GM11168 (cell line): ENCODE results near the gene LRMDA.
"Not testable (repeated sequence)": the region's sequence is repeated elsewhere in the genome, so short reads cannot be mapped to it uniquely, and the experiment has no call there.

Experiments used
- in situ Hi-C: fragments of 300-500 bp; cut with MboI; formaldehyde crosslinking; loops from one replicate; pipeline ENCODE4 v1.12.0; 2022; ENCODE audit warnings: low sequenced_read_pairs; ENCODE audit not compliant: unreplicated experiment

LRMDA gene

GRCh38 chr10:75620356-75620755 lies 188.9 kb downstream of the LRMDA start:
- in situ Hi-C loops, result no loop called here

GRCh38 chr10:75621003-75621402 lies 189.6 kb downstream of the LRMDA start:
- in situ Hi-C loops, result not testable (repeated sequence)

- in situ Hi-C loops, result no loop called here
Observed at GRCh38 chr10:75622503-75622902, 191.1 kb downstream of the LRMDA start.

GRCh38 chr10:75623310-75624093 lies 192.1 kb downstream of the LRMDA start:
- in situ Hi-C loops, result no loop called here

GRCh38 chr10:75624638-75625037 lies 193.2 kb downstream of the LRMDA start:
- in situ Hi-C loops, result no loop called here

- in situ Hi-C loops, result no loop called here
Observed at GRCh38 chr10:75630746-75631145, 199.3 kb downstream of the LRMDA start.

DNA sequence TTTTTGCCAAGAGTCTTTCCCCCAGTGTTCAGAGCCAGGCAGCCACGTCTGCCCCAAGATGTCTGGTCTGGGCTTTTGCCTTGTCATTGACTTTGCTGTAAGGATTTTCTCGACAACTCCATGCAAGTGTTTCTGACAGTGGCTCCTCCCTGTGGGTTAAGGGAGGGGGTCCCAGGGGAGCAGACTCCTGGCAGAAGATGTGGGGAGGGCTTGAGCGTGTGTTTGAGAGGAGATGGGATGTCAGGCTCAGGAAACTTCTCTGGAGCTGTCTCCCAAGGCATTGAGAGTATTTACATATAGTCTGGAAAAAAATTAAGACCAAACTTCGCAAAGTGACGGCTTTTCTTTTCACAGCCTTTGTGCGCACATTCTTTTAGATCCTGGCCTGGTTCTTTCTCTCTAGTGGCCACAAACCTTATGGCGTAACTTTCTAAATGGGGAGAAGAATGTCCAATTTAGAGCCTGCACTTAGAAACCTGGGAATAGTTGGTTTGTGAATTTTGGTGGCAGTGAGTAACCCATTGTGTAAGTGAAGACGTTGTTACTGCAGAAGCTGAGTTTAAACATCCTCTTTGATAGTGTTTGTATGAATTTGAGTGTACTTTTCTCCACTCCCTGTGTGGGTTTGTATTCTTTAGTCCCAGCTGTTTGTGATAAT lies 201.5 kb downstream of the LRMDA start:
- in situ Hi-C loops, result no loop called here

GRCh38 chr10:75633568-75633967 lies 202.1 kb downstream of the LRMDA start:
- in situ Hi-C loops, result no loop called here

GRCh38 chr10:75634947-75635346 lies 203.5 kb downstream of the LRMDA start:
- in situ Hi-C loops, result no loop called here

GRCh38 chr10:75638752-75639151 lies 207.3 kb downstream of the LRMDA start:
- in situ Hi-C loops, result no loop called here

DNA sequence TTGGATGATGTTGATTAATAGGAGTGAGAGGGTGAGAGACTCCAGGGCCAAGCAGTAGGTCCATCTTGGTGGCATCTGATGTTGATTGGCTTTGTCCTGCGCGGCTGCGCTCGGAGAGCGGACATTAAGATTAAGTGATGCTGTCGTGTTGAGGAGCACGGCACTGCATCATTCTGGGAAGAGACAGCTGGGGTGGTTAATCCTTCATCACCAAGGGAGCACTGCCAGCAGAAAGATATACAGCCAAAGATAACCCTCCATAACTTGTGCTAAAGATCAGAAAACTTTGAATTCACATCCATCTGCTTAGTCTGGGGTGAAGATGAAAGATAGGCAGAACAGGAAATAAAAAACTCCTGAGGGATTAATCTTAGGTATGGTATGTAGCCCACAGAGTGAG lies 208.3 kb downstream of the LRMDA start:
- in situ Hi-C loops, result no loop called here

DNA sequence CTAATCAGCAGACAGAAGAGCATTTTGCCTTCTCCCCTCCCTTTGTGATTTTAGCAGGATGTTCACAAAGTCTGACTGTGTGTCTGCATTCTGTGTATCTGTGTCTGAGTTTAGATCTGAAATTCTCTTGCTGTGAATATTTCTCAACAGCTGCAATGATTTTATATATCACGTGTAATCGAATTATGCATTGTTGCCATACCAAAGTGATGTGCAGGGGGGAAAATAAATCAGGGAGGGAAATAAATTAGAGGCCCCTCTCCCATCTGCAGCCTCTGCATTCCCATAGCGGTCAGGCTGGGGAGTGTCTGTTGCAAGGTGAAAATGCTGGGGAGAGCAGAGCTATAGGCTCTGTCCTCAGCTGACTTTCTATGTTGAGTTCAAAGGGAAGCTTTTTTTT lies 209.0 kb downstream of the LRMDA start:
- in situ Hi-C loops, result no loop called here

DNA sequence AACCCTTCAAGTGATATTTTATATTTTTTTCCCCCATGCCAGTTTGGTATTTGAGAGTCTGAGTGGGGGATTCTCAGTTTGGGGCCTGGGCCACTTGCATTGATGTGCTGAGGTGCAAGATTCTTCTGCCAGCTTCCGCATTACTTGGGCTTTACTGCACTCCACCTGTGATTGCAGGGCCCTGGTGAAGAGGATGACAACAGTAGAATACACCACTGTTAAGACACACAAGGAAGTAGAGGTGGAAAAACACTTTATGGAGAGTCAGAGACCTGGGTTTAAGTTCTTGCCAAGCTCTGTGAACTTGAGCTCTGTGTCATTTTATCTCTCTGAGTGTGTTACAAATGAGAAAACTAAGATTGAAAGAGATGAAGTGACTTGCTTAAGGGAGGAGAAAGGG lies 209.4 kb downstream of the LRMDA start:
- in situ Hi-C loops, result no loop called here

GRCh38 chr10:75643405-75643804 lies 212.0 kb downstream of the LRMDA start:
- in situ Hi-C loops, result no loop called here

- in situ Hi-C loops, result no loop called here
Observed at GRCh38 chr10:75643944-75644692, 212.7 kb downstream of the LRMDA start.

GRCh38 chr10:75645704-75646103 lies 214.3 kb downstream of the LRMDA start:
- in situ Hi-C loops, result no loop called here

DNA sequence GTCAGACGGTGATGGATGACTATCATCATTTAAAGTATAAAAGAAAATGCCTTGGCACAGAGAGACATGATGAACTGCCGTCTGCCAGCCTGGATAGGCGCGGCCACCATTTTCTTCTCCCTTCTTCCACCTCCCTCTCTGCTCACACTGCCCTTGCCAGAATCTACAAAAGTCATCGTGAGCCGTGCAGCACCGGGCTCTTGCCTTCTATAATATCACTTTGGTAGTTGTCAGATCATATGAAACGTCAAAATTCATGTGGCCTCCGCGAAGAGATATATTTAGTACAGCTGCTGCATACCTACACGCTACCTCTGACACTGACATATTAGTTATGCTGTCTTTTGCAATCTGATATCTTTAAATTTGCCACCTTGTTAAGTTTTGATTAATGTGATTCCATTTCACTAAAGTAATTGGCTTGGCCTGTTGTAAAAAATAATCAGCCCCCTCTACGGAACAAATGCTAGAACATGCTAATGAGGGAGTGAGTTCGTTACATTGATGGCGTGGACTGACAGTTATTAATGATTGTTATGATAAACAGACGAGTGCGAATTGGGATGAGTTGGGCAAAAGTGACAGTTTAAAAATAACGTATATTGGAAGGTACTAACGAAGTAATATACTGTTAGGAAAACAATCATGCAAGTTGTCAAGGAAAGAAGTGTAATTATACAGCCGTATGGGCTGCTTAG lies 214.9 kb downstream of the LRMDA start:
- in situ Hi-C loops, result no loop called here

DNA sequence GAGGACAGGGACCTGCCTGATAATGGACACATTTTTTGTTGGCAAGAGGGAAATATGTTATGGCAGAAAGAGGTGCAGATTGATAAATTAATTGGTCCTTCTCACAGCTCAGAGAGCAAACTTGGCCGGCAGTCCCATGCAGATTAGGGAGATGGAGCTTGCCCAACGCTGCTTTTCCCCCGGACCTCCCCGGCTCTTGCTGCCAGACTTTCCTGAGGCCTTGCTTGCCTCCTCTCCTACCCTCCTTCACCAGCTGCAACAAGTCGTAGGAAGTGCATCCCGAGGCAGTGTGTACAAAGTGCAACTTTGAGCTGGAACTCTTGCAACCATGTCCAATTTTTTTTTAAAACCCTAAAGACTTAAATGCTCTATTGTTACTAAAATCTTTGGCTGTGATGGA lies 215.5 kb downstream of the LRMDA start:
- in situ Hi-C loops, result no loop called here

- in situ Hi-C loops, result no loop called here
Observed at GRCh38 chr10:75647675-75648074, 216.3 kb downstream of the LRMDA start.

GRCh38 chr10:75648351-75648750 lies 216.9 kb downstream of the LRMDA start:
- in situ Hi-C loops, result no loop called here

DNA sequence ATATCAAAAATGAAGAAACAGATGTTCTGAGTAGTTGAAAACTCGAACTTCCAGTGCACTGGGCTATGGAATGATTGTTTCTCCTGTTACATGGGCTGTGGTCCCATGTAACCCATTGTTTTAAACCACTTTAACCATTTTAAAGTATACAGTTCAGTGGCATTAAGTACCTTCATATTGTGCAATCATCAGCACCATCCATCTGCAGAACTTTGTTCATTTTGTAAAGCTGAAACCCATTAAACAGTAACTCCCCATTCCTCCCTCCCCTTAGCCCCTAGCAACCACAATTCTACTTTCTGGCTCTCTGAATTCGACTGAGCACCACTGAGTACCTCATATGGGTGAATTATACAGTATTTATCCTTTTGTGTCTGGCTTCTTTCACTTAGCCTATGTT lies 217.4 kb downstream of the LRMDA start:
- in situ Hi-C loops, result no loop called here
